DND-41 (cell line): ENCODE measurements around the gene SLC2A9.

Source experiments
- EZH2 ChIP-seq: IDR thresholded peaks from 3 replicates; pipeline ENCODE4 v1.6.1; 2012; ENCODE audit warnings: borderline replicate concordance, low read depth, mild to moderate bottlenecking, moderate library complexity, low read length, inconsistent platforms; ENCODE audit not compliant: severe bottlenecking
- TF ChIP-seq, protein P1 (sequence below): IDR thresholded peaks from 2 replicates; pipeline ENCODE4 v1.5.1; 2012; ENCODE audit warnings: borderline replicate concordance, low read length, moderate library complexity, mild to moderate bottlenecking; ENCODE audit not compliant: poor library complexity, severe bottlenecking; ENCODE audit errors: extremely low read depth

DNA sequence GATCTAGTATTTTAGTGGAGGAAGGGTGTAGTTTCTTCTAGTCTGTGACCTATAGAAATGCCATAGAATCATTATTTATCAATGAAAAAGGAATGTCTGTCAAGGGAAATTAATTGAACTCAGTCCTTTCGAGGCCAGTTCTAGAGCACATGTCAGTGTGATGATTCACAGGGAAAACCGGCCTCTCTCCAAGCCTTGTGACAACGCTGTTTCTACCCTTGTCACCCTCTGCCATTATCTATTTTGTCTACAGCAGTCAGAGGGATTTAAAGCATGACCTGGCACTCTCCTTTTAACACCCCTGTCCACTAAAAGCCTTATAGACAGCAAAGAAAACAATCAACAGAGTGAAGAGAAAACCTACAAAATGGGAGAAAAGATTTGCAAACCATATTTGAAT is 120.0 kb downstream of the SLC2A9 start:
- TF ChIP-seq, protein P1, sequence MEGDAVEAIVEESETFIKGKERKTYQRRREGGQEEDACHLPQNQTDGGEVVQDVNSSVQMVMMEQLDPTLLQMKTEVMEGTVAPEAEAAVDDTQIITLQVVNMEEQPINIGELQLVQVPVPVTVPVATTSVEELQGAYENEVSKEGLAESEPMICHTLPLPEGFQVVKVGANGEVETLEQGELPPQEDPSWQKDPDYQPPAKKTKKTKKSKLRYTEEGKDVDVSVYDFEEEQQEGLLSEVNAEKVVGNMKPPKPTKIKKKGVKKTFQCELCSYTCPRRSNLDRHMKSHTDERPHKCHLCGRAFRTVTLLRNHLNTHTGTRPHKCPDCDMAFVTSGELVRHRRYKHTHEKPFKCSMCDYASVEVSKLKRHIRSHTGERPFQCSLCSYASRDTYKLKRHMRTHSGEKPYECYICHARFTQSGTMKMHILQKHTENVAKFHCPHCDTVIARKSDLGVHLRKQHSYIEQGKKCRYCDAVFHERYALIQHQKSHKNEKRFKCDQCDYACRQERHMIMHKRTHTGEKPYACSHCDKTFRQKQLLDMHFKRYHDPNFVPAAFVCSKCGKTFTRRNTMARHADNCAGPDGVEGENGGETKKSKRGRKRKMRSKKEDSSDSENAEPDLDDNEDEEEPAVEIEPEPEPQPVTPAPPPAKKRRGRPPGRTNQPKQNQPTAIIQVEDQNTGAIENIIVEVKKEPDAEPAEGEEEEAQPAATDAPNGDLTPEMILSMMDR: no peak
- TF ChIP-seq EZH2: no peak
